Dendritic cell treated with granulocyte-macrophage colony-stimulating factor and Interleukin-4, amounts not matched to agents 40 ng/mL and 50 ng/mL, for 4 days (primary cell): ENCODE results near the gene DGKG.

Experiments used
- H3K27ac Mint-ChIP-seq: one replicate; pipeline ENCODE4 v1.8.0; 2022; ENCODE audit warnings: mild to moderate bottlenecking, mixed read lengths
- H3K27me3 Mint-ChIP-seq: one replicate; pipeline ENCODE4 v1.8.0; 2022; ENCODE audit warnings: mild to moderate bottlenecking, mixed read lengths
- H3K36me3 Mint-ChIP-seq: one replicate; pipeline ENCODE4 v1.8.0; 2022; ENCODE audit warnings: low read depth, mixed read lengths
- H3K4me1 Mint-ChIP-seq: one replicate; pipeline ENCODE4 v1.8.0; 2022; ENCODE audit warnings: low read depth, mixed read lengths
- H3K4me3 Mint-ChIP-seq: one replicate; pipeline ENCODE4 v1.8.0; 2022; ENCODE audit warnings: mild to moderate bottlenecking, moderate library complexity, mixed read lengths
- H3K9me3 Mint-ChIP-seq: one replicate; pipeline ENCODE4 v1.8.0; 2022; ENCODE audit warnings: mixed read lengths
- intact Hi-C: fragments of 100-400 bp; cut with micrococcal nuclease; formaldehyde crosslinking; loops from one replicate; pipeline ENCODE4 v1.15.0; 2022

DGKG gene

GRCh38 chr3:186287711-186288110, 74.3 kb downstream of the DGKG start:
- H3K27me3 Mint-ChIP-seq: no peaks in the 10 kb centered on the region
- H3K4me1 Mint-ChIP-seq: no peaks in the 10 kb centered on the region
- H3K36me3 Mint-ChIP-seq: peaks cover 37% of the 10 kb centered on the region
- intact Hi-C loops: no loop called here
- no peak overlapping the region for H3K27ac Mint-ChIP-seq
- no peak overlapping the region for H3K4me3 Mint-ChIP-seq
- no peaks in the 10 kb centered on the region for H3K9me3 Mint-ChIP-seq

- intact Hi-C loops: no loop called here
- Mint-ChIP-seq H3K27ac (no peak overlapping the region), H3K9me3 (no peaks in the 10 kb centered on the region)
These were observed 75.9 kb downstream of the DGKG start for GRCh38 chr3:186286114-186286513.

GRCh38 chr3:186284661-186285060, 77.4 kb downstream of the DGKG start:
- Mint-ChIP-seq H3K4me1 (peaks cover 6% of the 10 kb centered on the region), H3K4me3 (no peak overlapping the region), H3K9me3 (no peaks in the 10 kb centered on the region), H3K27me3 (no peaks in the 10 kb centered on the region), H3K36me3 (peaks cover 51% of the 10 kb centered on the region), H3K27ac (no peak overlapping the region)
- intact Hi-C loops: no loop called here

More at GRCh38 chr3:186286114-186286513, 75.9 kb downstream of the DGKG start:
- peaks cover under 1% of the 10 kb centered on the region for H3K4me1 Mint-ChIP-seq
- no peaks in the 10 kb centered on the region for H3K27me3 Mint-ChIP-seq
- H3K36me3 Mint-ChIP-seq: peaks cover 44% of the 10 kb centered on the region
- no peak overlapping the region for H3K4me3 Mint-ChIP-seq

DNA sequence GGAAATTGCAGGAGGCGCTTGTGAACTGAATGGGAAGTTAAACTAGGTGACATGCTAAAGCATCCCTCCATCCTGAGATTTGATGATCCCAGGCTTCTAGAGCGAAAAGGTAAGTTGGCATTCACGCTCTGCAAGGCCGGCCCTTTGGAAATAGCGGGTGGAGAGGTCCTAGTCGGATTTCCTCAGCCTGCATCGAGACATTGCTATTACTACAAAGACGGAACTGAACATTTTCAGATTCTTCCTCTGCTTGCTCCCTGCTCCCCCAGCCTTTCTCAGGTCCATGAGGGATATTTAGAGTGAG, 77.7 kb downstream of the DGKG start:
- intact Hi-C loops: no loop called here
- no peak overlapping the region for H3K27ac Mint-ChIP-seq
- H3K9me3 Mint-ChIP-seq: no peaks in the 10 kb centered on the region
- H3K4me3 Mint-ChIP-seq: no peak overlapping the region
- peaks cover 6% of the 10 kb centered on the region for H3K4me1 Mint-ChIP-seq
- no peaks in the 10 kb centered on the region for H3K27me3 Mint-ChIP-seq
- peaks cover 51% of the 10 kb centered on the region for H3K36me3 Mint-ChIP-seq

DNA sequence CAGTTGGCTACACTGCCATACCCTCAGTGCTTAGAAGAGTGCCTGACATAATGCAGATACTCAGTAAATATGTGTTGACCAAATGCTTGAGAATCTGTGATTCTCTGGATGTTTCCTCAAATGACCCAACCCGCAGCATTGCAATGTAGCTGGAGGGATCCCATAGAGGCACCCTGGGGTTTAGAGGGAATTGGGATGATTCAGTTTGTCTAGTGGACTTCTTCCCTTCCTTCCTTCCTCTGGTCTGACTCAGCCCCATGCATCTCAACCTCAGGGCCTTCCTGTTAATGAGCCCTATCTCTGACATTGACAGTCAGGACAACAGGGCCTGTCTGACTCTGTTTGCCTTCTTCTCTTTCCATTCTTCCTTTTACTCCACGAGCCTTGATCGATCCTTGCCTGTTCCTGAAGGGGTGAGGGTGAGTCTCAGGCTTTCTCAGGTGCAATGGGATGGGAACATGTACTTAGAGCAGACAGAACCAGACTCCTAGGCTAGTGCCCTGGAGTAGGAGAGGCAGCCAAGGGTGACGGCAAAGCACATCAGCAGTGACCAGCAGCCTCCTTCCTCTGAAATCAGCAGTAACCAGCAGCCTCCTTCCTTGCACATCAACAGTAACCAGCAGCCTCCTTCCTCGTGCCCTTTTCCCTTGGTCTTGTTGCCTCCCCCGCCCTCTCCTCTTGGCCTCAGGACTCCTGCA, 78.2 kb downstream of the DGKG start:
- peaks cover 56% of the 10 kb centered on the region for H3K36me3 Mint-ChIP-seq
- no peaks in the 10 kb centered on the region for H3K27me3 Mint-ChIP-seq
- peaks cover 6% of the 10 kb centered on the region for H3K4me1 Mint-ChIP-seq
- H3K4me3 Mint-ChIP-seq: no peak overlapping the region
- H3K9me3 Mint-ChIP-seq: no peaks in the 10 kb centered on the region
- intact Hi-C loops: no loop called here
- no peak overlapping the region for H3K27ac Mint-ChIP-seq

GRCh38 chr3:186283096-186283495, 78.9 kb downstream of the DGKG start:
- Mint-ChIP-seq H3K4me1 (peaks cover 6% of the 10 kb centered on the region), H3K4me3 (no peak overlapping the region), H3K36me3 (peaks cover 57% of the 10 kb centered on the region), H3K9me3 (no peaks in the 10 kb centered on the region), H3K27me3 (no peaks in the 10 kb centered on the region), H3K27ac (no peak overlapping the region)
- intact Hi-C loops: no loop called here

- intact Hi-C loops: no loop called here
- Mint-ChIP-seq H3K27ac (no peak overlapping the region), H3K4me3 (no peak overlapping the region), H3K9me3 (no peaks in the 10 kb centered on the region), H3K27me3 (no peaks in the 10 kb centered on the region), H3K4me1 (peaks cover 6% of the 10 kb centered on the region), H3K36me3 (peaks cover 60% of the 10 kb centered on the region)
These were observed 80.9 kb downstream of the DGKG start for GRCh38 chr3:186281176-186281575.

- no peaks in the 10 kb centered on the region for H3K9me3 Mint-ChIP-seq
- intact Hi-C loops: no loop called here
- peaks cover 56% of the 10 kb centered on the region for H3K36me3 Mint-ChIP-seq
- no peak overlapping the region for H3K27ac Mint-ChIP-seq
- no peaks in the 10 kb centered on the region for H3K27me3 Mint-ChIP-seq
- H3K4me3 Mint-ChIP-seq: no peak overlapping the region
- peaks cover 6% of the 10 kb centered on the region for H3K4me1 Mint-ChIP-seq
These were observed 81.3 kb downstream of the DGKG start for GRCh38 chr3:186280737-186281136.

DNA sequence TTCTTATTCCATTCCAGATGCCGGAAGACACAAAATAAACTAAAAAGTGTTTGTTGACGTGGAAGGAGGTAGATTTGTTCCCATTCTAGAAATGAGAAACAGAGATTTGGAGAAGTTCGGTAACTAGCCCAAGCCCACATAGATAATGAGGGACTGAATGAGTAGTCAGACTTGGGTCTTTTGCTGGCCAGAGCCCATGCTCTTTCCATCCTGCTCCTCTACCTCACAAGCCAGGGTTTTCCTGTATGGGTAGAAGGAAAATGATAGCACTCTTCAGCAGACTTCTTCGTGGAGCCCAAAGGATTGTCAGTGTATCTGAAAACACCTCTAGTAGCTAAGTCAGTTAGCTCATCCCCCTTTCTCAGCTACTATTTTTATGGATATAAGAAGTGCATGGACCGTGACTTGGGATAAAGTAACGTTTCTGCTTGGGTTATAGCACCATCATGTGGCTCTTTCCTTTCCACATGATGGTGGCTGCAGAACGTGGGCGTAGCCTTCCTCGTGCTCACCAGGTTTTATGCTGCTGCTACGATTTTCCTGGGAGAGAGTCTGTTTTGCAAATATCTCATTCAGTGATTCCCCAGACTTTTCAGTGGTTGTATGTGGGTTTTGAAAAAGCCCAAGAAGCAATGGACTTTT, 84.6 kb downstream of the DGKG start:
- Mint-ChIP-seq H3K4me3 (no peak overlapping the region), H3K9me3 (no peaks in the 10 kb centered on the region), H3K36me3 (peaks cover 47% of the 10 kb centered on the region), H3K4me1 (peaks cover 6% of the 10 kb centered on the region), H3K27me3 (no peaks in the 10 kb centered on the region), H3K27ac (no peak overlapping the region)
- intact Hi-C loops: no loop called here

GRCh38 chr3:186275436-186275835, 86.6 kb downstream of the DGKG start:
- H3K27ac Mint-ChIP-seq: no peak overlapping the region
- intact Hi-C loops: no loop called here
- H3K27me3 Mint-ChIP-seq: no peaks in the 10 kb centered on the region
- no peaks in the 10 kb centered on the region for H3K9me3 Mint-ChIP-seq
- peaks cover 43% of the 10 kb centered on the region for H3K36me3 Mint-ChIP-seq
- no peak overlapping the region for H3K4me3 Mint-ChIP-seq
- H3K4me1 Mint-ChIP-seq: no peaks in the 10 kb centered on the region

DNA sequence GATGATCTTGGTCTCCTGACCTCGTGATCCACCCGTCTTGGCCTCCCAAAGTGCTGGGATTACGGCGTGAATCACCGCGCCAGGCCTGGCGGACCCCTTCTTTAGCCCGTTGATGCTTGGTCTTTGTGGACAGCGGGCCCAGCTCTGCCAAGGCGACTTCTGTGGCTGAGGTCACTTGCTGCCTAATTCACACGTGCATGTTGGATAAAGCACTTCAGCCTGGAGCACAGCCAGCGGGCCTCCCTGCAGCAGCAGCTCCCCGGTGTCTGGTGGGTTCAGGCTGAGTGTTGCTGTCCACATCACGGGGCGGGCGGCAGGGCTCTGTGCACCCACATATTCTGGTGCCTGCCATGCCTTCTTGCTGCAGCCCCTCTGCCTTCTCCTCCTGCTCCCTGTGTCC, 88.4 kb downstream of the DGKG start:
- Mint-ChIP-seq H3K27ac (no peak overlapping the region), H3K4me3 (no peak overlapping the region), H3K27me3 (no peaks in the 10 kb centered on the region), H3K36me3 (peaks cover 27% of the 10 kb centered on the region), H3K9me3 (no peaks in the 10 kb centered on the region), H3K4me1 (no peaks in the 10 kb centered on the region)
- intact Hi-C loops: no loop called here

GRCh38 chr3:186270701-186271100, 91.3 kb downstream of the DGKG start:
- intact Hi-C loops: no loop called here
- H3K9me3 Mint-ChIP-seq: no peaks in the 10 kb centered on the region
- no peak overlapping the region for H3K4me3 Mint-ChIP-seq
- no peak overlapping the region for H3K27ac Mint-ChIP-seq
- no peaks in the 10 kb centered on the region for H3K4me1 Mint-ChIP-seq
- H3K27me3 Mint-ChIP-seq: no peaks in the 10 kb centered on the region
- peaks cover 28% of the 10 kb centered on the region for H3K36me3 Mint-ChIP-seq

DNA sequence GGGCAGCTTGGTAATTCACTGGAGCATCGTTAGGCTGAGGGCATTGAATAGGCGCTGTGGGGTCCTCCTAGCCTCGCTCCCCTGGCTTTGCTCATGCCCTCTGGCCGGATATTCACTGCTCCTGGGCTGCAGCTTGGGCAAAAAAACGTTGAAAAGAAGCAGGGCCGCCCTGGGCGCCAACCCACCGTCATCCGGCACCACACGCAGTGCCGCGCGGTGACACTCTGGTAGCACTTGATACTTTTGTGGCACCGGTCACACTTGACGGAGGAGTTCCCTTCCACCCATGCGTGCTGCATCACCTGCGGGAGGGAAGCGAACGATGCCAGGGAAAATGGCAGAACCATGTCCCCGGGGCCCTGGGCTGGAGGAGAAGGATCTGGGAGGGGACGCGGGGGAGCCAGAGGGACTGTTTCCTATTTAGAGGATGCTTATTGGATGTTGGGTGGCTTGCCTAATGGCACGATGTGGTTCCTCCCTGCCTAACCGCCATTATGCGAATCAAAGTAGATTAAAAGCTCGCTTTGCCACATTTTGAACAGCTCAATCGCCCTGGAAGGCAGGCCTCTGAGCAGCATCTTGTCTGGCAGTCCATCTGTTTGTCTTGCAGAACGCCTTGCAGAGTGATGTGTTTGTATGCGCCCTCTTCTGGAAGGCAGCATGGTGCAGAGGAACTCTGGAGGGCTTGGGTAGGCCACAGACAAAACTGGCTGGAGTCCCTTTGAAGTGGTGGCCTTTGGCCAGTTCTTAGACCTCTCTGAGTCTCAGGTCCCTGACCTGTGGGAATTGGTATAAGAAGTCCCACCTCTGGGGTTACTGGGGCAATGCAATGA, 93.2 kb downstream of the DGKG start:
- intact Hi-C loops: no loop called here
- H3K27ac Mint-ChIP-seq: no peak overlapping the region
- no peaks in the 10 kb centered on the region for H3K27me3 Mint-ChIP-seq
- no peaks in the 10 kb centered on the region for H3K9me3 Mint-ChIP-seq
- peaks cover 24% of the 10 kb centered on the region for H3K36me3 Mint-ChIP-seq
- no peaks in the 10 kb centered on the region for H3K4me1 Mint-ChIP-seq
- H3K4me3 Mint-ChIP-seq: no peak overlapping the region

DNA sequence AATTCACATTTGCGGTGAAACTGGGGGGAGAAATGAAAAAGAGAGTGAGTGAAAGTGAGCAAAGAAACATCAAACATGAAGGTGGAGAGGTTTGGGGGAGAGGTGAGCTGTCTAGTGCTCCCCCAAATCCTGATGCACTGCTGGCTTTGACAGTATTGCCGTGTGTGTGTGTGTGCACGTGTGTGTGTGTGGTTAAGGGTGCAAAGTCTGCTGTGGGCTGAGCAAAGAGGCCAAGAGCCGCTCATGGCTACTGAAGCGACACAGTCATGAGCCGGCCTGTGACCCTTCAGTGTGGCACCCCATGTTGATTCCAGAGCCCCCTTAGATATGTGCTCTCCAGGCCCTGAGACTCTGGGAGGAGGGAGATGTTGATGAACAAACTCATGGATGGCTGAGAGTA, 94.3 kb downstream of the DGKG start:
- Mint-ChIP-seq H3K4me3 (no peak overlapping the region), H3K9me3 (no peaks in the 10 kb centered on the region), H3K4me1 (no peaks in the 10 kb centered on the region), H3K36me3 (peaks cover 21% of the 10 kb centered on the region), H3K27ac (no peak overlapping the region), H3K27me3 (no peaks in the 10 kb centered on the region)
- intact Hi-C loops: no loop called here
